Fibroblast of the conjunctiva (primary cell): ENCODE measurements around the gene CLCNKB.

Source experiments
- DNase-seq: peaks from one replicate; pipeline ENCODE4 v3.0.0-alpha.2; 2010; ENCODE audit warnings: low read depth

CLCNKB gene

GRCh38 chr1:16095447-16095846 is 51.9 kb downstream of the CLCNKB start:
- DNase-seq = no peak

DNA sequence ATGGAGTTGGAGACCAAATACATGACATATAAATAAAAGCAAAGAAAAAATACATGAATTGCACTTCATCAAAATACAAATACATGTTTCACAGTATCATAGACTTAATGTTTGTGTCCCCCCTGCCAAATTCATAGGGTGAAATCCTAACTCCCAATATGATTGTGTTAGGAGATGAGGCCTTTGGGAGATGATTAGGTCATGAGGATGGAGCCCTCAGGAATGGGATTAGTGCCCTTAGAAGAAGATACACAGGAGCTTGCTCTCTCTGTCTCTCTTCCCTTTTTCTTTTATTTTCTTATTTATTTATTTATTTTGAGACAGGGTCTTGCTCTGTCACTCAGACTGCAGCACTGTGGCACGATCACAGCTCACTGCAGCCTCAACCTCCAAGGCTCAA is 55.8 kb downstream of the CLCNKB start:
- no peak for DNase-seq

DNA sequence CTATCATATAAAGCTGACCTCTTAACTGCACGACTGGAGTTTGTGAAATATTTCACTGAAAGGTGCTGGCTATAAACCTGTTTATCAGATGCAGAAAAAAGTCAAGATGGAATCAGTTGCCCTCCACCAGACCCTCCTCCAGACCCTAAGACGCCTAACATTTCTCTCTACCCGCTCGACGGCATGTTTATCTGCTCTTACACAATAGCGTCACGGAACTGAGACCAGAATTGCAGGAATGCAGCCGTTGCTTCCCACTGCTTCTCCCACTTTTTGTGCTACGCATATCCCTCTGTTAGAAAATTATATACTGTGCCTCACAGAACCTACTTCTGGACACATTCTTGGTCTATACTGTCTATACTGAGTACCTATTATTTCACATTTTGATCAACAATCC is 58.0 kb downstream of the CLCNKB start:
- DNase-seq = no peak
